LHCN-M2 (cell line): ENCODE data around the gene DHX32. TPM values are rescaled to one million over a fixed set of nuclear protein-coding genes. Genes with fewer than 3 reads are reported as not detected.
"Not testable (repeated sequence)": the region's sequence is repeated elsewhere in the genome, so short reads cannot be mapped to it uniquely, and the experiment has no call there.

Source experiments
- DNase-seq: peaks from one replicate; pipeline ENCODE4 v3.0.0-alpha.2; 2012; ENCODE audit warnings: low read depth
- total RNA-seq: library from RNA; depleted of rRNA; stranded (reverse); fragments of >200 nt; gene quantifications from 2 replicates; pipeline ENCODE4 v1.2.3, GENCODE V29; 2014

DHX32 gene
- total RNA-seq, 1 experiment from 2014 or later, result 38.7 TPM

GRCh38 chr10:125895130-125896087, 14.3 kb upstream of the DHX32 start:
- DNase-seq, result peak; percentile 66

DNA sequence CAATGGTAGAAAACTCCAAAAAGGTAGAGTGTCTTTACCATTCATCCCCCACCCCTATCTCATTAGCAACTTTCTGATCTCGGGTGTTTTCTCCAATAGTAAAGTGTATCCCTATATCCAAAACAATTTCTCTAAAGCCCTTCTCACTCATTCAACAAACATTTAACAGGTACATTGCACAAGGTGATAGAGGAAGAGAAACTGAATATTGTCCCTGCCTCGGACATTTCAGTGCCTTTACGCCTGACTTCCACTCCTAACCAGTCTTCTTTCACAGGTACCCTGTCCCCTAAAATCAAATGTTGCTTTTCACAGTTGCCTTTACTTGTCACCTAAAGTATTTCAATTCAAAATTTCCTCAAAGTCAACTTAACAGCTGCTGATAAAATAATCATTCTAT, 13.1 kb upstream of the DHX32 start:
- DNase-seq, result not testable (repeated sequence)

DNA sequence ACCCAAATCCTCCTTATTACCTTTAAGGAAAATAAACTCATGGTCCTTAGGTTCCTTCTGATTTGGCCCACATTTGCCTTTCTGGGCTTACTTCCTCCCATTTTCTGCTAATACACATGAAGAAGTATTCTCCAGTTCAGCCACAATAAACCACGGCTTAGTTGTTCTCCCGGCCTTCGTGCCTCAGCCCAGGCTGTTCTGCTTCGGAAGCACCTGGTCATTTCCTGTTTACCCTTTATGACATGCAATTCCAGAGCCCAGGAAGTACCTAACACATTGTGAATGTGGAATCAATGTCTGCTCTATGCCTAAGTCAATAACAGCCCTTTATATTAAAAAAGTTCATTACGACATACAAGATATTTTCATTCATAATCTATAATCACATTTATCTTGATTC, 11.3 kb upstream of the DHX32 start:
- not testable (repeated sequence) for DNase-seq

DNA sequence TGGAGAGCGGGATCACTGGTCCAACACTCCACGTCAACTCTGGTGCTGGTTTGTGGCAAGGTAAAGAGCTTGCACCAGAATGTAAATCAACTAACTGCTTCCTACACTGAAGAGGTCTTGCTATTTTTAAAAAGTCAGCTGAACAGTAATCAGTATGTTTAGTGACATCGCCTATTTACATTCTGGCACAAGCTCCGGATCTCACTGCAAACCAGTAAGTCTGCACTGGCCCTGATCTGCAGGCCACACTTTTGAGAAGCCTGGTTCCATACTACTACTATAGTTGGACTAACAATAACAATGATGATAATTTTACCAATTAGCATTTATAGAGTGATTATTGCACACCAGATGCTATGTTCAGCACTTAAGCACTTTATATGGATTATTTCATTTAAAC, 8.3 kb upstream of the DHX32 start:
- not testable (repeated sequence) for DNase-seq

DNA sequence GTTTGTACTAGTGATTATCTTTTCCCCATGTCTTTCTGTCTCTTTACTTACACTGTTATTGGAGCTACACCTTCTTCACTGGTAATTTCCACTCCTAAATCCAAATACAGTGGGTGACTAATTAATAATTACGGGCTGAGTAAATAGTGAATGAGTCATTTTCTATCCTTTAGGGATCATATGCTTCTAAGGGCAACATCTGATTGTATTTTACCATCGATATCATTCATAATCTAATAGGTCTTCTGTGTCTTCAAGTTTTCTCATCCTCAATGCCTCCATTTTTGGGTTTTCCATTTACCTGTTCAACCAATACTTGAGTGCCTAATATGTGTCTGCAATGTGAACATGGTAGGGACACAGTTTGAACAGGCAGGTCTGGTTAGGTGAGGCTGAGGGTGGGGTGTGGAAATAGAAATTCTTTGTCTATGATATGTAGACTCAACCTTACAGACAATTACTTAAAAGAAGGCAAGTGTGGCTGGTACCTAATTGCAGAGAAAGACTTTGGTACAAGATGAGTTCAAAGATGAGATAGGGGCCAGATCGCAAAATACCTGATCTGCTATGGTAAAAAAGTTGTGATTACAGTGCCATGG, 5.9 kb upstream of the DHX32 start:
- no peak for DNase-seq

- no peak for DNase-seq
Observed at GRCh38 chr10:125883211-125883610, 2.1 kb upstream of the DHX32 start.

- DNase-seq, result no peak
Observed at GRCh38 chr10:125882596-125882995, 1.5 kb upstream of the DHX32 start.

DNA sequence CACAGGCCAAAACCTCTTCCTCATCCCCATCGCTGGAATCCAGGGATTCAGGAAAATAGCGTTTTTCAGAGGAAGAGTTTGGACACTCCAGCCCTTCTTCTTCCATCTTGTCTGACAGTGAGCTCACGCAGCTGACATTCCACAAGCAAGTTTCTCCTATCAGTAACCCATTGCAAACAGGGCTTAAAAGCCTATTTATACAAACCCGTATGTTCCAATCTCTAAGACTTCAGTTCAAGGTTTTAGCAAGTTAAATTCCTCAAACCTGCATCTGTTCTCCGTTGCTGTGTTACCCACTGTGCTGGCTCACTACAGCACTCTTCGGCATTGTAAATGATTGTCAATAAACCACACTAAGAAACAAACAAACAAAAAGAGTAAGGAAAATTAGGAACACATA, 373 bp downstream of the DHX32 start:
- DNase-seq, result no peak

- DNase-seq, result peak; percentile 86
Observed at GRCh38 chr10:125878957-125879835, 1.9 kb downstream of the DHX32 start.

- DNase-seq, result no peak
Observed at GRCh38 chr10:125871338-125871737, 9.8 kb downstream of the DHX32 start.

- DNase-seq, result peak; percentile 41
Observed at GRCh38 chr10:125868372-125868975, 12.6 kb downstream of the DHX32 start.

DNA sequence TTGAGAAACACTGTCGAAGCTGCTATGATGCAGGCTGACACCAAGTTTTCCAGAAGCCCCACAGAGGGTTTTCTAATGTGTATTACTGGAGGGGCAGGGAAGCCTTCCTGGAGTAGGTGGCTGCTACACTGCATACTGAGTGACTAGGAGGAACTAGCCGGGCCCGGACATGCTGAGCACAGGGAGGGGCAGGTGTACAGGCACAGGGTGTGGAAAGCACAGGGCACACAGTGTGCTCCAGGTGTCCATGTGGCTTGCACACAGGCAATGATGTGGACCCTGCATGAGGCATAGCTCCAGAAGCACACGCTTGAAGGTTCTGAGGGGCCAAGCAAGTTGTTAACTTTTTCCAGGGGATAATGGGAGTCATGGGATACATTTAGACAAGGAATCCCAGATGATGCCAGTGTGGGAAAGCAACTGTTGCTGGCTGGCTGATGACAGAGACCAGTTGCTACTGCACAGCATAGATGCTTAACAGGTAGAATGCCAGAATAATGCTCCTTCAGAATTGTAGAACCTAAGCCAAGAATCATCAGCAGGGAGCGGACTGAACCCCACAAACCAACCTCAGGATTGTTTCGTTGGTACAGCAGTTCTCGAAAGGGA, 14.6 kb downstream of the DHX32 start:
- DNase-seq, result no peak

DNA sequence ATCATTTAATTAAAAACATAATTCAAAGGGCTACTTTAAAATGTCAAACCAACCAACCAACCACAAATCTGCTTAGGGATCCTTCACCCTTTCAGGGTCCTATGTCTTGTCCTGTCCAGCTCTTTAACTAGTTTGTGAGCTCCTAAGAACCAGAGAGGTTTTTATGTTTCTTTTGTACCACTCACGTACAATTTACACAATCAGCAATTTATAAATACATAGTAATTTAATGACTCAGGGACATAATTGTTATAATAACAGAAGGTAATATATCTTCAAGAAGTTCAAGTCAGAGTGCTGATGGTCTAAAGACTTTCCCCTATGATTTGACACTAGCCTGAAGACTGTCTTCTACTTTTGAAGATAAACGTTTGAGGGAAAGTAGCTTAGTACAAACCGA, 16.0 kb downstream of the DHX32 start:
- DNase-seq, result no peak

DNA sequence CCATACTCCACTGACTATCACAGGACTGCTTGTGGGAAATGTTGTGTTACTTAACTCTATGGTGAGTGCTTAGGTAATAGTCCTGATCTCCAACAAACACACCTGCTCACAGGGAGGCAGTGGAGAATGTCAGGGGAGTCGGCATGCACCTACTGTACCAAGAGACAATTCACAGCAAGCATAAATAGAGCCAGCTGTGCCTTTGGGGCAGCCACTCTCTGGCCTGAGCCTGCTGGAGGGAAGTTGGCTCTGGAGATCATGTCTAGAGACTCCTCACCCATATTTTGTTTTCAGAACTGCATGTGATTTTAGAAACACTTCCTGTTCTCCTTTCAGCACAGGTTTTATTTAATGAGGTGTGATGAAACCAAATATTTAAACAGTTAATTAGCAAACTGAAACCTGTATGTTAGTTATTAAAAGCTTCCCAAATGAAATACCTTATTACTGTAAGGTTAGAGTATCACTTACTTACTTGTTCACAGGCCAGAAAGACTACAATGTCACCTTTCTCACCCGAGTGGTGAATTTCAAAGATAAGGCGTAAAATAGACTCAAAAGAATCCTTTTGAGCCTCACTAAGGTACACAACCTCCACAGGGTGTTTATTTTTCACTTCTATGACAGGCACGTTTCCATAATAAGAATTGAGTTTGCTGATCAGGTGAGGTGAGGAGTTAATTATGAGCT, 21.8 kb downstream of the DHX32 start:
- no peak for DNase-seq

DNA sequence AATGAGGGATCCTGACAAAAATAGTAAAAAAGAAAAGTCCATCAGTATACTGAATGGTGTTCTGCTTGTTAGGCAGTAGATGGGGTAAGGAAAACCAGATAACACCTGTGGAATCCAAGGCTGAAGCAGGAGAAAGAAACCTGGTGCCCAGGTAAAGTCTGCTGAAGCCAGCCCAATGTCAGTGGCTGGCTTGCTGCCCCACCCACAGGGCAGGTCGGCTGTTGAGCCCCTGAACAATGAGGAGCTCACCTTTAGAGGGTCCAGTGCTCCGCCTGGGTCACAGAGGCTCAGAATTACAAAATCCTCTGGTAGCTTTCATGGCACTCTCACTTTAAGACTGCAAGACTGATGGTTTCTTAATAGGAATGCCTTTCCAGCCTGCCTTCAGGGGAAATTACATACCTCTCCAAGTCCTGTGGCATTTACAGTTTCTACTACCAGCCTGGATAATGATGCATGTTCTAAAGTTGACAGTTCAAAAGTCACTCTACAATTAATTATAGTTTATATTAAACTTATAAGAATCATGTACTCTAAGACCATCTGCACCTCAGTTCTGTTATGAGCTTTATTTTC, 23.8 kb downstream of the DHX32 start:
- no peak for DNase-seq

- DNase-seq, result no peak
Observed at GRCh38 chr10:125852487-125852886, 28.6 kb downstream of the DHX32 start.

DNA sequence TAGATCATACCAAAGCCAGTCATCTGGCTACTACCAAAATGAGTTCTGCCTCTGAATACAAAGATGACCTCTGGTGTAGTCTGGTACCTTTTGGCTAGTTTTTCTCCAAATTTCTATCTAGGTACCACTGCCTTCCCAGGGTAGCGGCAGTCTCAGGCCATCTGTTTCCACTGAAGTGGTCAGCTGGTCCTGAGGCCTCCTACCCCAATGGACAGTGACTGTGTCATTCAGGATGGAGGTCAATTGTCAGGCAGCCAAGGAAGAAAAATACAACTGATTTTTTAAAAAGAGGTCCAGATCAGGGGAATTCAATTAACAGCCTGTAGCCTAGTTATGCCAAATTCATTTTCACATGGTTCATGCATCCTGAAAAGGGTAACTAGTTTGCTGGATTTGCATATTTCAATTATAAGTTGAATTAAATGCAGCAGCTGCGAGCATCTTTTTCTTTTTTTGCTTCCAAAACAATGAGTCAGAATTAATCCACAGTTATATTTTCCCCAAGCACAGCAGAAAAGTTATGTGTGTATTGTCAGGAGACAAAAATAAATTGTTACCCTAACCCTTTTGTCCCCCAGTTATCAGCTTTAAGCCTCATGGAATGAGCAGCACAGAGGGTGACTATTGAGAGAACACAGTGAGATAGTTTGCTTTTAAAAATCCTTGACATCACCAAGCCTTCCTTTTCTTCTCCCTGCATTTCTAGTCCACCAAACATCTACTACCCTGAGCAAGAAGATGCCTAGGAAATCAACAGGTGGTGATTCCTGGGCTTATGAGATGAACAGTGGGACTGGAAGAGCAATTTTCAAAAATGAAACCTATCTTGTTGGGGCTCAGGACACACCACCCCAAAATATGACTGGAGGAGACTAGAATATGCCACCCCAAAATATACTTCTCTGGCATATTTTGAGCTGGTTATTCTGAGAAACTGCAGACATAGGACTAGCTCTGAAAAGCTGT, 30.0 kb downstream of the DHX32 start:
- peak; percentile 49 for DNase-seq

DNA sequence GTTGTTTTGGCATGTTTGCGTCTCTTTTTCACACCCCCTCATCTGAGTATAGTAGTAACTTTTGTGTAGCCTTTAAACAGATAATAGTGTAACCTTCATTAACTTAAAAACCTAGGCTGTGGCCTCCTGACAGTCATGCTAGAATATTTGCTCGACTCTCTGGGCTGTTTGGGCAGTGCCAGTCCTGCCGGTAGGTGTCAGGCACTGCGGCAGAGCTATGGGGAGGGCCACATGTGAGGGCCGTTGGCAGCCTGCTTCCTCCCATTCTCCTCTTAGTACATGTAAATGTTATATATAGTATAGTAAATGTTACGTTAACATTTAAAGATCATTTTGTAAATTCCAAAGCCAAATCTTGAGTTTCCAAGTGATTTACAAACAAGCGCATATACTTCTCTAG, 31.6 kb downstream of the DHX32 start:
- DNase-seq, result no peak

DNA sequence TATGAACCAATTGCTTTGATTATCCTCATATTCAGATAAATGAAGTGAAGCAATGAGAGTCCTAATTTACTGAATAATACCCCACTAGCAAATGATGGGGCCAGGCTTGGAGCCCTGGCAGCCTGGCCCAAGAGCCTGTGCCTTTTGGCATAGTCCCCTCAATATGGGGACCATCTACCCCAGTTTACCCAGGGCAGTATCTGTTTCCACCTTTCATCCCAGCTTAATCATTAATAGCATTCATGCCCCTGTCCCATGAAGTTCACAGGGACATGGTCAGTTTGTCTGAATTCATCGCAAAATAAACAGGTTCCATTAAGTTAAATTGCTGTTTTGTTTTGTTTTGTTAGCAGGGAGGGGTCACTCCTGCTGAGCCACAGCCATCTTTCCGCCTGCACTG, 32.2 kb downstream of the DHX32 start:
- no peak for DNase-seq
